Gastrocnemius medialis (tissue), 4 donors: ENCODE measurements around the gene SMTNL1.

Experiments
- CTCF ChIP-seq, 5 experiments: fragments of 450-650 bp in 3 of 5; fragments of 200-600 bp in 2 of 5; sonication (generic) in 2 of 5; IDR thresholded peaks in 4 of 5; conservative IDR thresholded peaks in 1 of 5; 1 replicate in 4 of 5; 2 replicates in 1 of 5; pipeline ENCODE4 v1.5.1; 2016 to 2019; ENCODE audit warnings: antibody characterized with exemption in 5 of 5, mild to moderate bottlenecking in 3 of 5, moderate library complexity in 3 of 5
- POLR2A ChIP-seq, 2 donors: fragments of 450-650 bp; IDR thresholded peaks; one replicate each; pipeline ENCODE4 v1.6.1; 2017; ENCODE audit warnings: antibody characterized with exemption in 2 of 2, mild to moderate bottlenecking in 2 of 2, moderate library complexity in 2 of 2

DNA sequence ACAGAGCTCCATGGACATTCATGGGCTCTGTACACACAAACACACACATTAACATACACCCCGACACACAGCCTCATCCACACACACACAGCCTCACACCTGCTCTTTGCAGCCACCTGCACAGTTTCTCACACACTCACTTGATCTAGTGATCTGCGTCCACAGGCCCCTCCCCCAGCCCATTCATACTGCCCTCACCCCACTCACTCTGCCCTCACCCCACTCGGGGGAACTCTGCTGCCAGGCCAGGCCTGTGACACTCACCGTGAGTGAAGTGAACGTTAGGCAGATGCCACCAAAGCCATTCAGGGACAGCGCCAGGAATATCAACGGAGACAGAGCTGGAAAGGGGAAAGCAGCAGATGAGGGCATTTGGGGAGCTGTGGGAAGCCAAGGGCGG, 36.9 kb upstream of the SMTNL1 start:
- TF ChIP-seq CTCF (IDR thresholded peaks at IDR 0.05 in 4 of 5, conservative IDR thresholded peaks at IDR 0.05 in 1 of 5) (no peak), POLR2A (IDR thresholded peaks at IDR 0.05) (no peak)
